GM18519 (cell line): ENCODE data around the gene LRMDA.
"Not testable (repeated sequence)": the region's sequence is repeated elsewhere in the genome, so short reads cannot be mapped to it uniquely, and the experiment has no call there.

ENCODE experiments used
- ATAC-seq: cut with Tn5 transposase; IDR thresholded peaks from one replicate; pipeline ENCODE4 v1.9.1; 2021; ENCODE audit warnings: mild to moderate bottlenecking, moderate library complexity; ENCODE audit not compliant: unreplicated experiment, low FRiP score

Gene LRMDA

DNA sequence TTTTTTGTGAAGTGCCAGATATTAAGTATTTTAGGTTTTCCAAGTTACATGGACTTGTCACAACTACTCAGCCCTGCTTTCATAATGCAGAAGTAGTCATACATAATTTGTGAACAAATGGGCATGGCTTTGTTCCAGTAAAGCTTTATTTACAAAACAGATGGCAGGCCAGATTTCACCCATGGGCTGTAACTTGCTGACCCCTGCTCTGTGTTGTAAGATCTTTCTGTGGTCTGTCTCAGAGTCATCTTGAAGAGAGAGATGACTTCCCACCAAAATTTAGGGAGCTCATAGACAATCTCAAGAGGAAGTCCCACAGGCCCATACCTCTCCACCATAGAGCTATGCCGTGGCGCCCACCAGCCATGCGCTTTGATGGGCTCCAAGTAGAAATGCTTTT lies 616.1 kb downstream of the LRMDA start:
- ATAC-seq: no peak

DNA sequence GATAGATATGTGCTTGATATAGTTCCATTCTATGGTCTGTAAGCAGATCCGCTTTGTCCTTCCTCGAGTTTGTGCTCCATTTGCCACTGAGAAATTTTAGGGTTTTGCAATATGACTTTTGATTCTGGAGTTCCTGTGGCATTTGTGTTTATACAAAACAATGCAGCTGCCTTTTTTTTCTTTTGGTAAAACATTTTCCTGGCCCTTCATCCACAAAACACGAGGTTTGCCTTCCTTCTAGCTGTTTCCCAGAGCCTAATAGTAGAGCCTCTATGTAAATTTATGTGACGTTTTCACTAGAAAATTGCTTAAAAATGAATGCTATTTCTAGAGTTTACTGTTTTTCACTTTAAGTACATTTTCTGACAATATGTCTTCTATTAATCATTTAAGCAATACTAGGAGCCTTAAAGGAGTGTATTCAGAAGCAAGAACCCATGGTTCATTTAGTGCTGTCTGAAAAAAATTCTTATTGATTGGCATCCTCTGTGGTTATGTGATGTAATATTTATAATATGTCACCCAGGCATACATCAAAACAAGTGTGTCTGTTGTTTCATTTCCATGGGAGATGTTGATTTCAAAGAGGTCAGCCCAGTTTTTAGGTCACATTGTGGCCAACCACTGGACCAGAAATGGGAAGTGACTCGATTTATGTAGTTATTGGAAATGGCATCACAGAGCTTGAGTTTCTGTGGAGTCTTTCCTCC lies 618.3 kb downstream of the LRMDA start:
- no peak for ATAC-seq

GRCh38 chr10:76050291-76050625 lies 618.8 kb downstream of the LRMDA start:
- ATAC-seq: no peak

GRCh38 chr10:76051007-76051936 lies 619.8 kb downstream of the LRMDA start:
- no peak for ATAC-seq

- ATAC-seq: no peak
These were observed 621.5 kb downstream of the LRMDA start for GRCh38 chr10:76052682-76053503.

DNA sequence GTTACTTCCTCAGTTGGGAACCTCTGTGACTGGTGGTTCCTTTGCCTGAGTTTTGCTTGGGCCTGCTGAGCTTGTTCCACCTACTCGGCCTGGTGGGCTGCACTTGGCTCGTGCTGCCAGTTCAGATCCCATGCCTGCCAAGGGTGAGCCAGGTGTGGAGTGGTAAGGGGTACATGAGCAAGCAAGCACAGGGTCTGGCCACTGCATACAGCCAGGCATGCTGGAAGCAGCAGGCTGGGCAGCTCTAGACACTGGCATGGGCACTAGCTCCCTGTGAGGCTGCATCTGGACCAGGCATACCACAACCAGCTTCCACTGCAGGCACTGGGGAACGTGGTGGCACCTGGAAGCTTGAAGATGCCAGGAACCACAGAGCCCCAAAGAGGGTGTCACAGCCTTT lies 624.0 kb downstream of the LRMDA start:
- no peak for ATAC-seq

GRCh38 chr10:76055963-76056362 lies 624.5 kb downstream of the LRMDA start:
- no peak for ATAC-seq

- ATAC-seq: not testable (repeated sequence)
These were observed 629.6 kb downstream of the LRMDA start for GRCh38 chr10:76060993-76061392.

DNA sequence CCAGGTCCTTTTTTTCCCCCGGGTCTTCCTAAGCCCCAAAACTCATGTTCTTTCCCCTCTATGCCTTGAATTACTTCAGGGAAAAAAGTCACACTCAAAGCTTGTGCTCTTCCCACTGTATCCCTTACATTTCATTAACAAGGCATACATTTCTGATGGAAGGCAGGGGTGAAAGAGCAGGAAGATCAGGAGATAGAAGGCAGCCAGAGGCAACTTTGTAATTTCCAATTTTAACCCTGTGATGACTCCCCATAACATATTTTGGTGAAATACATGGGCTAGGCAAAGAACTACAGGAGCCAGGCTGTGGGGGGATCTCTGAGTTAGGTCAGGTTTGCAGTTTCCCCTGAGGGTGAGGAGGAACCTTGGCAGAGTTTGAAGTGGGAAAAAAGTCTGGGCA lies 635.0 kb downstream of the LRMDA start:
- ATAC-seq: no peak

- no peak for ATAC-seq
These were observed 636.0 kb downstream of the LRMDA start for GRCh38 chr10:76067447-76067846.

- ATAC-seq: no peak
These were observed 637.4 kb downstream of the LRMDA start for GRCh38 chr10:76068856-76069255.

- no peak for ATAC-seq
These were observed 639.5 kb downstream of the LRMDA start for GRCh38 chr10:76070916-76071315.

DNA sequence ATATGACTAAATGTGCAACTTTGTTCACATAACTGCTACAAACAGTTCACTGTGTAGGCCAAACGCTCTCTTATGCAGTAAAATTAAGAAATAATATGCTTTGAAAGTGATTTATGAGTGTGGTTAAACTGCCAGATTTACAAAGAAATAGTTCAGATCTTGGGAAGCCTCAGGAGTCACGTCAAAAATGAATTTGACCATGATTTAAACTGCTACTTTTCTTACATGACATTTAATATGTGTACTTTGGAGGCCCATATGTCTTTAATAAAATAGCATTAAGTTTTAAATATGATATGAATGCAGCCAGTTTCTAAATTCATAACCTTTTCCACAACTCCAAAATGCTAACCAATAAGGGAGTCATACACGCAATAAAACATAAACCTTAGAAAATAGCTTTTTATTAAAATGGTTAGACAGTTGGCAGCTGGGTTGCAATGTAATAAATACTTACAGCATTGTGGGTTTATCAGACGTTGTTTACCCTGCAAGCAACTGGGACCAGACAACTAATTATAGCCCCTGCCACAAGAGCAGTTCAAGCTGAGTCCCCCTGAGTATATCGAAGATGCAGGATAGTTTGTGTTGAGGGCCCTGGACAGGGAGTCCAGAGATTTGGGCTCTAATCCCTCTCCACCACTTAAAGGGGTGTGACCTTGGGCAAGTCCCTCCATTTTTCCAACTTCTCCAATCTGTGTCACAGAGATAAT lies 640.4 kb downstream of the LRMDA start:
- ATAC-seq: no peak

DNA sequence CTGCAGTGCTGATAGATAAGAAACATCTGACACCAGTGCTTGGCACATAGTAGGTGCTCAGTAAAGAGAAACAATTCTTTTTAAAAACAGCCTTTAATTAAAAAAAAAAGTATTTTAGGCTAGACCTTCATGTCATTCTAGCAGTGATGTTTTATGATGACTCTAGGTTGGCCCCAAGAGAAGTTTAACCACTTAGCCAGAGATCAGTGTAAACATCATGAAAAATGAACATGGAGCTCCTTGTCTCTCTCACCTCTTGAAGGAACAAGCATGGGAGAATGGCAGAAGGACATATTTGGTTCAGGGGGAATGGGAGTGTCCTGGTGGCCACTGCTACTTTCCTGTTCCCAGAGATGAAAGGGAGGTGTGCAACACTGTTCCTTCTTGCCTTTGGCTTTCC lies 641.0 kb downstream of the LRMDA start:
- ATAC-seq: no peak

DNA sequence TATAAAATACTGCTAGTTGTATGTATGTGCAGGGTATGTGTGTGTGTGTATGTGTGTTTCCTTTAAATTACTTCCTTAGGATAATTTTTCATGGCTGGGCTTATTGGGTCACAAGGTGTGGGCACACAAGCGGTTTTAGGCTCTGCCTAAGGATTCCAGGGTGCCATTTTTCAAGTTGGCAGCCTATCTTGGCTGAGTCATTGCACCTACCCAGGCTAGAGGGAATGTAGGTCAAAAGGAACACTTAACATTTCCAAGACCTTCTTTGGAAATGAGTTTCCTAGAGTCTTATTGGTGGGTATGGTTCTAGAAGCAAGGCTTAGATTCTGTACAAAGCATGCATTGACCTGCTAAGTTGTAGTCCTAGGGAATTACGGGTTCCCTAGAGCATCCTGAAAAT lies 642.1 kb downstream of the LRMDA start:
- no peak for ATAC-seq

DNA sequence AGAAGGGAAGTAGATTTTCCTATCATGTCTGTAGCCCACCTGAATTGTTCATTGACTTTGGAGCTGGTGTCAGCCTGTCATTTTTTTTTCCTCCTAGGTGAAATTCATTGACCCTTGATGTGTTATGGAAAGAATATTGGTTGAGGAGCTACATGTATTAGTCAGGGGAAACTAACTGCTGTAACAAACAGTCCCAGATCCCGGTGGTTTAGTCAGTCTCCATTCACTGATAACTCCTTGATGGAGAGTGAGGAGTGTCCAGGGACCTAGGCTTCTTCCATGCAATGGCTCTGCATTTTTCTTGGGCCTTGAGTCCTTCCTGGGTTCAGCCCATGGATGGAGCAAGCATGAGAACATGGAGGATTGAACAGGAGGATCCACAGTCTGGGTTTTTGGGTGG lies 643.2 kb downstream of the LRMDA start:
- ATAC-seq: no peak

GRCh38 chr10:76080451-76080850 lies 649.0 kb downstream of the LRMDA start:
- ATAC-seq: no peak

DNA sequence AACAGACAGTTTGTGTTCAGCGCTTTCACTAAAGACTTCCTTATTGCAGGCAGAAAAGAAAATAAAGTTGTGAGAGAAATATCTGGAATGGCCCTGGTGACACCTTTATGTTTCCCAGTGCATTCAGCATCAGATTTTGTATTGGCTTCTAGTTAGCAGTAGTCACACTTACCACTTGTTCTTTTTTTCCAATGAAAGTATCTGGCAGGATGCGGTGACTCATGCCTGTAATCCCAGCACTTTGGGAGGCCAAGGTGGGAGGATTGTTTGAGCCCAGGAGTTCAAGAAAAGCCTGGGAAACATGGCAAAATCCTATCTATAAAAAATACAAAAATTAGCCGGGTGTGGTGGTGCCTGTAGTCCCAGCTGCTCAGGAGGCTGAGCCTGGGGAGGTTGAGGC lies 649.6 kb downstream of the LRMDA start:
- ATAC-seq: no peak

- no peak for ATAC-seq
These were observed 650.8 kb downstream of the LRMDA start for GRCh38 chr10:76082232-76082631.

- ATAC-seq: no peak
These were observed 651.5 kb downstream of the LRMDA start for GRCh38 chr10:76082956-76083355.
